Activated naive CD8-positive, alpha-beta T cell treated with anti-CD3 and anti-CD28 coated beads, Interleukin-2, amount 10 ng/mL, durations not matched to agents 7 days and 5 days (primary cell): ENCODE results near the gene SDC4. TPM values are rescaled to one million over a fixed set of nuclear protein-coding genes. Genes with fewer than 3 reads are reported as not detected.

Experiments
- ATAC-seq: fragments of 150-1000 bp; cut with Tn5 transposase; one replicate; pipeline ENCODE4 v1.10.0; 2021; ENCODE audit warnings: low read depth, moderate library complexity
- POLR2A ChIA-PET: fragments of 350-600 bp; sonication (Branson Sonifier 250); formaldehyde crosslinking; loops from one replicate; lab custom pipeline; 2021; ENCODE audit warnings: antibody characterized with exemption; lab: Charles Lee
- DNase-seq: peaks from one replicate; pipeline ENCODE4 v3.0.0; 2021
- H3K27ac Mint-ChIP-seq: one replicate; pipeline ENCODE4 v1.8.0; 2022; ENCODE audit warnings: mild to moderate bottlenecking, mixed read lengths
- H3K27me3 Mint-ChIP-seq: one replicate; pipeline ENCODE4 v1.8.0; 2022; ENCODE audit warnings: mild to moderate bottlenecking, moderate library complexity, mixed read lengths
- H3K36me3 Mint-ChIP-seq: one replicate; pipeline ENCODE4 v1.8.0; 2021; ENCODE audit warnings: mild to moderate bottlenecking, mixed read lengths
- H3K4me1 Mint-ChIP-seq: one replicate; pipeline ENCODE4 v1.8.0; 2021; ENCODE audit warnings: mixed read lengths
- H3K4me3 Mint-ChIP-seq: one replicate; pipeline ENCODE4 v1.8.0; 2022; ENCODE audit warnings: mild to moderate bottlenecking, moderate library complexity, mixed read lengths
- H3K9me3 Mint-ChIP-seq: one replicate; pipeline ENCODE4 v1.8.0; 2021; ENCODE audit warnings: mixed read lengths
- total RNA-seq, 2 experiments: library from RNA; stranded (reverse); gene quantifications; one replicate each; pipeline ENCODE4 v1.2.3, GENCODE V29; 2021

SDC4 gene
- total RNA-seq, 2 experiments from 2014 or later = 7.0 to 7.1 TPM

GRCh38 chr20:45289942-45290676 is 58.1 kb downstream of the SDC4 start:
- no peaks in the 10 kb centered on the region for H3K36me3 Mint-ChIP-seq
- ATAC-seq (no peak), DNase-seq (no peak)
- peaks cover 9% of the 10 kb centered on the region for H3K4me1 Mint-ChIP-seq
- no peak overlapping the region for H3K4me3 Mint-ChIP-seq
- no peak overlapping the region for H3K27ac Mint-ChIP-seq
- POLR2A ChIA-PET = interaction anchor here (0.6 to 1.4 kb wide), 2 partner anchors 13 to 192 kb away, joined by 3 to 5 read pairs; no protein-coding TSS in a partner anchor
- H3K27me3 Mint-ChIP-seq = peaks cover 46% of the 10 kb centered on the region
- no peaks in the 10 kb centered on the region for H3K9me3 Mint-ChIP-seq

- Mint-ChIP-seq H3K4me1 (peaks cover 6% of the 10 kb centered on the region), H3K9me3 (no peaks in the 10 kb centered on the region), H3K27me3 (peaks cover 38% of the 10 kb centered on the region), H3K4me3 (no peak overlapping the region), H3K36me3 (no peaks in the 10 kb centered on the region), H3K27ac (no peak overlapping the region)
- no peak for DNase-seq
- POLR2A ChIA-PET = no interaction called here
- ATAC-seq = no peak
These were observed 59.4 kb downstream of the SDC4 start for GRCh38 chr20:45288860-45289259.

GRCh38 chr20:45288376-45288775 is 59.8 kb downstream of the SDC4 start:
- Mint-ChIP-seq H3K36me3 (no peaks in the 10 kb centered on the region), H3K27ac (peak overlapping the region; percentile 30), H3K4me3 (no peak overlapping the region), H3K9me3 (no peaks in the 10 kb centered on the region), H3K27me3 (peaks cover 37% of the 10 kb centered on the region), H3K4me1 (peaks cover 6% of the 10 kb centered on the region)
- ATAC-seq = no peak
- POLR2A ChIA-PET = no interaction called here
- DNase-seq = no peak

GRCh38 chr20:45283551-45284057 is 64.6 kb downstream of the SDC4 start:
- no peak for ATAC-seq
- Mint-ChIP-seq H3K27ac (no peak overlapping the region), H3K9me3 (no peaks in the 10 kb centered on the region), H3K4me3 (no peak overlapping the region), H3K4me1 (peaks cover 5% of the 10 kb centered on the region), H3K27me3 (peaks cover 24% of the 10 kb centered on the region), H3K36me3 (no peaks in the 10 kb centered on the region)
- DNase-seq = no peak
- POLR2A ChIA-PET = no interaction called here

GRCh38 chr20:45282700-45283550 is 65.3 kb downstream of the SDC4 start:
- Mint-ChIP-seq H3K4me1 (peaks cover 2% of the 10 kb centered on the region), H3K27ac (no peak overlapping the region), H3K36me3 (no peaks in the 10 kb centered on the region), H3K4me3 (no peak overlapping the region), H3K9me3 (no peaks in the 10 kb centered on the region), H3K27me3 (peaks cover 24% of the 10 kb centered on the region)
- ATAC-seq (no peak), DNase-seq (no peak)
- POLR2A ChIA-PET = no interaction called here

- Mint-ChIP-seq H3K4me1 (peaks cover 2% of the 10 kb centered on the region), H3K4me3 (no peak overlapping the region), H3K9me3 (no peaks in the 10 kb centered on the region), H3K27me3 (peaks cover 34% of the 10 kb centered on the region), H3K27ac (no peak overlapping the region), H3K36me3 (no peaks in the 10 kb centered on the region)
- DNase-seq (no peak), ATAC-seq (no peak)
- POLR2A ChIA-PET = no interaction called here
These were observed 68.2 kb downstream of the SDC4 start for GRCh38 chr20:45279992-45280391.

GRCh38 chr20:45275338-45275737 is 72.9 kb downstream of the SDC4 start:
- POLR2A ChIA-PET = no interaction called here
- no peak overlapping the region for H3K4me3 Mint-ChIP-seq
- H3K36me3 Mint-ChIP-seq = no peaks in the 10 kb centered on the region
- ATAC-seq (no peak), DNase-seq (no peak)
- no peaks in the 10 kb centered on the region for H3K9me3 Mint-ChIP-seq
- no peak overlapping the region for H3K27ac Mint-ChIP-seq
- peaks cover 61% of the 10 kb centered on the region for H3K27me3 Mint-ChIP-seq
- H3K4me1 Mint-ChIP-seq = no peaks in the 10 kb centered on the region

Other genes with a start within 250 kb of the SDC4 start
- gene KCNS1, start 247.3 kb downstream of the SDC4 start, total RNA-seq = under 1 TPM; 0.08 to 0.11 TPM
- not detected for gene WFDC5, start 233.2 kb downstream of the SDC4 start, total RNA-seq
- gene WFDC12, start 224.0 kb downstream of the SDC4 start, total RNA-seq = not detected
- not detected for gene PI3, start 173.5 kb downstream of the SDC4 start, total RNA-seq
- not detected for gene SEMG1, start 141.4 kb downstream of the SDC4 start, total RNA-seq
- gene SEMG2, start 127.1 kb downstream of the SDC4 start, total RNA-seq = not detected
- gene SLPI, start 93.9 kb downstream of the SDC4 start, total RNA-seq = not detected
- not detected for gene RBPJL, start 41.6 kb downstream of the SDC4 start, total RNA-seq
- under 1 TPM; 0.14 to 0.30 TPM for gene MATN4, start 40.1 kb downstream of the SDC4 start, total RNA-seq
- gene SYS1, start 14.7 kb upstream of the SDC4 start, total RNA-seq = 10 to 100 TPM; 34.9 to 38.6 TPM
- gene TP53TG5, start 29.9 kb upstream of the SDC4 start, total RNA-seq = not detected
- gene DBNDD2, start 59.9 kb upstream of the SDC4 start, total RNA-seq = 10 to 100 TPM; 21.1 TPM
- gene PIGT, start 67.7 kb upstream of the SDC4 start, total RNA-seq = 10 to 100 TPM; 64.9 to 72.7 TPM
- gene WFDC2, start 121.3 kb upstream of the SDC4 start, total RNA-seq = not detected
- gene SPINT3, start 167.2 kb upstream of the SDC4 start, total RNA-seq = not detected
- gene WFDC6, start 191.1 kb upstream of the SDC4 start, total RNA-seq = not detected
- gene EPPIN, start 199.0 kb upstream of the SDC4 start, total RNA-seq = not detected
- not detected for gene WFDC8, start 230.9 kb upstream of the SDC4 start, total RNA-seq